Nephron (organoid): ENCODE measurements around the gene ABCA5.

Experiments used
- H3K27ac Mint-ChIP-seq, 3 experiments: 2 replicates each; pipeline ENCODE4 v1.8.0; 2020; ENCODE audit warnings: mixed read lengths in 3 of 3, mild to moderate bottlenecking in 2 of 3, moderate library complexity in 1 of 3
- H3K27me3 Mint-ChIP-seq: 2 replicates; pipeline ENCODE4 v1.8.0; 2021; ENCODE audit warnings: low read depth, mild to moderate bottlenecking, moderate library complexity, mixed read lengths
- H3K36me3 Mint-ChIP-seq: 2 replicates; pipeline ENCODE4 v1.8.0; 2020; ENCODE audit warnings: low read depth, mixed read lengths
- H3K4me1 Mint-ChIP-seq: 2 replicates; pipeline ENCODE4 v1.8.0; 2020; ENCODE audit warnings: mixed read lengths
- H3K4me3 Mint-ChIP-seq, 3 experiments: 2 replicates each; pipeline ENCODE4 v1.8.0; 2020; ENCODE audit warnings: mild to moderate bottlenecking in 3 of 3, mixed read lengths in 3 of 3, moderate library complexity in 2 of 3
- H3K9me3 Mint-ChIP-seq: 2 replicates; pipeline ENCODE4 v1.8.0; 2020; ENCODE audit warnings: mixed read lengths
- TF ChIP-seq, protein P1 (sequence below), 3 experiments: fragments of 200-600 bp; sonication (generic); IDR thresholded peaks; one replicate each; pipeline ENCODE4 v1.5.0; 2021; ENCODE audit warnings: antibody characterized with exemption in 3 of 3; ENCODE audit not compliant: unreplicated experiment in 3 of 3

The ABCA5 gene

DNA sequence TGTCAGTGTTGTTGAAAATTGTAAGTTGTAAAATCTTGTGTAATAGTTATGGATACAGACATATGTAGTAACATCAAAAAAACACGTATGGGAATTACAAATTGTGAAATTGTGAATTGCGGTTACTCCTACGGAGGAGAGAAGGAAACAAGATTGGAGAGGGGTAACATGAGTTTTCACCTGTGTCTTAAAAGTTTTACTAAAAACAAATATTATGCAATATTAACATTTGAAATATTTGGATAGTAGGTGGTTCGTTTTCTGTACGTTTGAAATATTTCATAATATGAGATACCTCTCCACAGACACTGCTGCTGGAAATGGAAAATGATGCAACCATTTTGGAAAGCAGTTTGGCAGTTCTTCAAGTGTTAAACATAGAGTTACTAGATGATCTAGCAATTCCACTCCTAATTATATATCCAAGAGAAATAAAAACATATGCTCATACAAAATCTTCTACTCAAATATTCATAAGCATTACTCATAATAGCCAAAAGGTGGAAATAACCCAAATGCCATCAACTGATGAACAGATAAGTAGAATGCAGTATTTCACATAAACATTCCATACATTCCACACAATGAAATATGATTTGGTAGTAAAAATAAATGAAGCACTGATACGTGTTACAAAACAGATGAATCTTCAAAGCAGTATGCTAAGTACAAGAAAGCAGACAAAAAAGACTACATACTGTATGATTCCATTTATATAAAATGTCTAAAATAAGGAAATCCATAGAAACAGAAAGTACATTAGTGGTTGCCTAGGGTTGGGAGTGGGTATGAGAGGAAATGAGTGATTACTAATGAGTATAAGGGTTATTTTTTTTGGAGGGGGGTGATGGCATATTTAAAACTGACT, 57.6 kb downstream of the ABCA5 start:
- TF ChIP-seq, protein P1, sequence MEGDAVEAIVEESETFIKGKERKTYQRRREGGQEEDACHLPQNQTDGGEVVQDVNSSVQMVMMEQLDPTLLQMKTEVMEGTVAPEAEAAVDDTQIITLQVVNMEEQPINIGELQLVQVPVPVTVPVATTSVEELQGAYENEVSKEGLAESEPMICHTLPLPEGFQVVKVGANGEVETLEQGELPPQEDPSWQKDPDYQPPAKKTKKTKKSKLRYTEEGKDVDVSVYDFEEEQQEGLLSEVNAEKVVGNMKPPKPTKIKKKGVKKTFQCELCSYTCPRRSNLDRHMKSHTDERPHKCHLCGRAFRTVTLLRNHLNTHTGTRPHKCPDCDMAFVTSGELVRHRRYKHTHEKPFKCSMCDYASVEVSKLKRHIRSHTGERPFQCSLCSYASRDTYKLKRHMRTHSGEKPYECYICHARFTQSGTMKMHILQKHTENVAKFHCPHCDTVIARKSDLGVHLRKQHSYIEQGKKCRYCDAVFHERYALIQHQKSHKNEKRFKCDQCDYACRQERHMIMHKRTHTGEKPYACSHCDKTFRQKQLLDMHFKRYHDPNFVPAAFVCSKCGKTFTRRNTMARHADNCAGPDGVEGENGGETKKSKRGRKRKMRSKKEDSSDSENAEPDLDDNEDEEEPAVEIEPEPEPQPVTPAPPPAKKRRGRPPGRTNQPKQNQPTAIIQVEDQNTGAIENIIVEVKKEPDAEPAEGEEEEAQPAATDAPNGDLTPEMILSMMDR (IDR thresholded peaks at IDR 0.05; ENCODE audit: unreplicated experiment in 3 of 3) = no peak
- H3K36me3 Mint-ChIP-seq = no peaks in the 10 kb centered on the region
- H3K4me1 Mint-ChIP-seq = no peaks in the 10 kb centered on the region
- no peaks in the 10 kb centered on the region for H3K9me3 Mint-ChIP-seq
- no peaks in the 10 kb centered on the region for H3K27me3 Mint-ChIP-seq
- H3K4me3 Mint-ChIP-seq = no peak overlapping the region
- H3K27ac Mint-ChIP-seq = no peak overlapping the region

- no peak overlapping the region for H3K4me3 Mint-ChIP-seq
- no peak overlapping the region for H3K27ac Mint-ChIP-seq
- H3K27me3 Mint-ChIP-seq = peaks cover 6% of the 10 kb centered on the region
- H3K9me3 Mint-ChIP-seq = no peaks in the 10 kb centered on the region
- no peaks in the 10 kb centered on the region for H3K36me3 Mint-ChIP-seq
- H3K4me1 Mint-ChIP-seq = no peaks in the 10 kb centered on the region
- TF ChIP-seq, protein P1 (IDR thresholded peaks at IDR 0.05; ENCODE audit: unreplicated experiment in 3 of 3) = no peak
Observed at GRCh38 chr17:69268543-69269014, 58.4 kb downstream of the ABCA5 start.

- H3K4me1 Mint-ChIP-seq = no peaks in the 10 kb centered on the region
- H3K4me3 Mint-ChIP-seq = no peak overlapping the region
- TF ChIP-seq, protein P1 (IDR thresholded peaks at IDR 0.05; ENCODE audit: unreplicated experiment in 3 of 3) = no peak
- no peaks in the 10 kb centered on the region for H3K9me3 Mint-ChIP-seq
- H3K27me3 Mint-ChIP-seq = peaks cover 7% of the 10 kb centered on the region
- no peak overlapping the region for H3K27ac Mint-ChIP-seq
- H3K36me3 Mint-ChIP-seq = no peaks in the 10 kb centered on the region
Observed at GRCh38 chr17:69267219-69267618, 59.7 kb downstream of the ABCA5 start.

GRCh38 chr17:69265873-69266272, 61.1 kb downstream of the ABCA5 start:
- Mint-ChIP-seq H3K4me3 (no peak overlapping the region), H3K27ac (no peak overlapping the region), H3K36me3 (no peaks in the 10 kb centered on the region), H3K9me3 (no peaks in the 10 kb centered on the region), H3K4me1 (no peaks in the 10 kb centered on the region), H3K27me3 (peaks cover 7% of the 10 kb centered on the region)
- TF ChIP-seq, protein P1 (IDR thresholded peaks at IDR 0.05; ENCODE audit: unreplicated experiment in 3 of 3) = no peak

DNA sequence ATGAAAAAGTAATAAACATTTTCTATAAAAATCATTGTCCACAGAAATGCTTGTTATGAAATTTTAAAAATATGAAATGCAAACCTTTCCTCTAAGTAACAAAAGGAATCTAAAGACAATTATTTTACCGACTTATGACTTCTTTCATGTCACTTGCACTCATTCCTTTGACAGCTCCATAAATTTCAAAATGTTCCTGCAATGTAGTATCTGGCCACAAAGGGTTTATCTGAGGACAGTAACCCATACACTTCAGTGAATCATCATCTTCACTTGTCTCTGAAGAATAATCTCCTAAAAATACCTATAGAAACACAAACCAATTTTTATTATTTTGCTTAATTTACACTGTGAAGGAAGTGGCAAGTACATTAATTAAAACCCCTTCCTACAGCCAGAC, 72.7 kb downstream of the ABCA5 start:
- TF ChIP-seq, protein P1 (IDR thresholded peaks at IDR 0.05; ENCODE audit: unreplicated experiment in 3 of 3) = no peak
- H3K4me3 Mint-ChIP-seq = no peak overlapping the region
- H3K36me3 Mint-ChIP-seq = no peaks in the 10 kb centered on the region
- H3K27me3 Mint-ChIP-seq = no peaks in the 10 kb centered on the region
- H3K27ac Mint-ChIP-seq = no peak overlapping the region
- H3K9me3 Mint-ChIP-seq = no peaks in the 10 kb centered on the region
- H3K4me1 Mint-ChIP-seq = no peaks in the 10 kb centered on the region

DNA sequence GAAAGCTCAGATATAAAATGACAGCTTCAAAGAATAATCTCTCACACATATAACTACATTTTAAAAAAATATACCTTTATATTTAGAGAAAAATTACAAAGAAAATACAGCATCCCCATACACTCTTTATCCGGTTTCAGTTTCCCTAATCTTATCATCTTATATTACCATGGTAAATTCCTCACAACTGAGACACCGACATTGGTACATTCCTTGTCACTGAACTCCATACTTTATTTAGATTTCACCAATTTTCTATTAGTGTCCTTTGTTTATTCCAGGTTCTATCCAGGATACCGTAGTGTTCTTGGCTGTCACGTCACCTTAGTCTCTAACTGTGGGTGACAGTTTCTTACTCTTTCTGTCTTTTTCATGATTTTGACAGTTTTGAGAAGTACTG, 76.3 kb downstream of the ABCA5 start:
- Mint-ChIP-seq H3K27ac (no peak overlapping the region), H3K4me3 (no peak overlapping the region), H3K27me3 (no peaks in the 10 kb centered on the region), H3K36me3 (no peaks in the 10 kb centered on the region), H3K9me3 (no peaks in the 10 kb centered on the region), H3K4me1 (no peaks in the 10 kb centered on the region)
- TF ChIP-seq, protein P1 (IDR thresholded peaks at IDR 0.05; ENCODE audit: unreplicated experiment in 3 of 3) = no peak
